ENCODE results near the gene BRD3OS.

BRD3OS gene

DNA sequence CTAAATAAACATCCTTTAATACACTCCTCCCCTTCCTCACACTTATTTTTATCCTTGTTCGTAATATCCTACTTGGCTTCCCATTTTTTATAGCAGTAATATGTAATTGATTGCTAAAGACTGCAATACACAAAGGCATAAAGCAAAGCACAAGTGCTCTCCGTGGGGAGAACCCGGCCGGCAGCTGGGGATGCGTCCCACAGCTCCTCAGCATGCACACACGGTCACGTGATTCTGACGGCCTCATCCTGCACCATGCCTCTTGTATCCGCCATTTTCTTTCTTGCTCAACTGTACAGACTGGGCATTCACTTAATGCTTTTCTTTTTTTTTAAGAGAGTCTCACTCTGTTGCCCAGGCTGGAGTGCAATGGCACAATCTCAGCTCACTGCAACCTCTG is 2.8 kb downstream of the BRD3OS start:
- TF ChIP-seq, protein P1, sequence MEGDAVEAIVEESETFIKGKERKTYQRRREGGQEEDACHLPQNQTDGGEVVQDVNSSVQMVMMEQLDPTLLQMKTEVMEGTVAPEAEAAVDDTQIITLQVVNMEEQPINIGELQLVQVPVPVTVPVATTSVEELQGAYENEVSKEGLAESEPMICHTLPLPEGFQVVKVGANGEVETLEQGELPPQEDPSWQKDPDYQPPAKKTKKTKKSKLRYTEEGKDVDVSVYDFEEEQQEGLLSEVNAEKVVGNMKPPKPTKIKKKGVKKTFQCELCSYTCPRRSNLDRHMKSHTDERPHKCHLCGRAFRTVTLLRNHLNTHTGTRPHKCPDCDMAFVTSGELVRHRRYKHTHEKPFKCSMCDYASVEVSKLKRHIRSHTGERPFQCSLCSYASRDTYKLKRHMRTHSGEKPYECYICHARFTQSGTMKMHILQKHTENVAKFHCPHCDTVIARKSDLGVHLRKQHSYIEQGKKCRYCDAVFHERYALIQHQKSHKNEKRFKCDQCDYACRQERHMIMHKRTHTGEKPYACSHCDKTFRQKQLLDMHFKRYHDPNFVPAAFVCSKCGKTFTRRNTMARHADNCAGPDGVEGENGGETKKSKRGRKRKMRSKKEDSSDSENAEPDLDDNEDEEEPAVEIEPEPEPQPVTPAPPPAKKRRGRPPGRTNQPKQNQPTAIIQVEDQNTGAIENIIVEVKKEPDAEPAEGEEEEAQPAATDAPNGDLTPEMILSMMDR (IDR thresholded peaks at IDR 0.05; ENCODE audit: low read depth, low read length): no peak
- H3K4me3 ChIP-seq (ENCODE audit: low read depth, low read length): no peak overlapping the region

DNA sequence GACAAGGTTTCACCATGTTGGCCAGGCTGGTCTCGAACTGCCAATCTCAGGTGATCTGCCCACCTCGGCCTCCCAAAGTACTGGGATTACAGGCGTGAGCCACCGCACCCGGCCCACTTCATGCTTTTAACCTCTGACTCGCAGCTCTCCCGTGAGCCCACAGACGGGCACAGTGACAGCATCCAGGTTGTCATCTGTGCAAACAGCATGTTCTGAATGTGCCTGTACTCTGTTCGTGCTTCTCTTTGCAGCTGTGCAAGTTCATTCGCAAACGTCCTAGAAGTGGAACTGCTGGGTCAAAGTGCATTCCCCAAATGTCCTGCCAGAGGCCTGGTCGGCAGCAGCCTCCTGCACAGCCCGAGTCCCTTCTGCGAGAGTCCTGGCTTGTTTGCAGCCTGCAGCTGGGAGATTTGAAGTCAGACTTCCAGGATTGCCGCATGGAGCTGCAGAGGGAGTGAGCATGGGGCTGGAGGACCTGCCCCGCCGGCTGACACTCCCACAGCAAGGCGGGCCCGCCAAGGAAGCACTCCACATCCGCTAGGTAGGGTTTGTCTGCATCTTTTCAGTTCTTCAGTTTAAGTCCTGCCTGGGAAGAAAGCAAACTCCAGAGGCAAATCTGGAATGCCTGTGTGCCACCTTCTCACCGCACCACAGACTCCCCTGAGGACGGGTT is 3.4 kb downstream of the BRD3OS start:
- H3K4me3 ChIP-seq (ENCODE audit: low read depth, low read length): no peak overlapping the region
- TF ChIP-seq, protein P1 (IDR thresholded peaks at IDR 0.05; ENCODE audit: low read depth, low read length): no peak

DNA sequence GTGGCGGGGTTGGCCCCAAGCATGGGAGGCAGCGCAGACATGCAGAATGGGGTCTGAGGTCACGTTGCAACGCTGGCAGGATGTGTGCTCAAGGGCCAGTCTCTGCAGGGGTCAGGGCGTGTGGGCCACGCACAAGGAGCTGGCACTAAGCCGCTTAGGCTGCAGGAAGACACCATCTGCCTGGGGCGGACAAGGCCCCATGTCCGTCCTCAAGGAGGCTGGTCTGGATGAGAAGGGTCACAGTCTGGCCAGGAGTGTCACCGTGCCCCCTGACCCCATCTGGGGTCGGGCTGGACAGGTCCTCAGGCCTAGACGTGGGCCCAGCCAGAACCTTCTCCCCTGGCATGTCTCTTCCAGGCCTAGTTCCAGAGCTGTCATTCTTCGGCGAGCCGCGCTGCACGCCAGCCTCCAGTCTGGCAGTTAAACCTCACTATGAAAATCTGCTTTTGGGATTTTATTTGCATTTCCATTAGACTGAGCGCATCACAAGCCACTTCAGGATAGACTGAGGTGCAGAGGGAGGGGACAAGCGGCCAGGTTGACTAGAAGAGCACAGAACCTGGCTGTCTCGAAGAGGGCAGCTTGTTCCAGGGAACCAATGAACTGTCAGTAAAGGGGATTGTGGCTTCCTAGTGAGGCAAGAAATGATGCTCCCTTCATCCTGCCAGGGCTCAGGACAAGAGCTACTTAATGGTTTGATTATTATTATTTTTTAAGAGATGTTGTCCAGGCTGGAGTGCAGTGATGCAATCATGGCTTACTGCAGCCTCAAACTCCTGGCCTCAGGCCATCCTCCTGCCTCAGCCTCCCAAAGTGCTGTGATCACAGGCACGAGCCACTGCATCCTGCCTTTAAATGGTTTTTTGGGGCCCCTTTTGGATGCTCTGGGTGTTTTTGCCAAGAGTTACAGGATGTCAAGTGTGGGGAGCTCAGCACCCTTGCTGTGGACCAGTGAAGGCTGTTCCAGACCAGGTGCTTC is 4.3 kb downstream of the BRD3OS start:
- TF ChIP-seq, protein P1 (IDR thresholded peaks at IDR 0.05; ENCODE audit: low read depth, low read length): no peak
- no peak overlapping the region for H3K4me3 ChIP-seq (ENCODE audit: low read depth, low read length)

DNA sequence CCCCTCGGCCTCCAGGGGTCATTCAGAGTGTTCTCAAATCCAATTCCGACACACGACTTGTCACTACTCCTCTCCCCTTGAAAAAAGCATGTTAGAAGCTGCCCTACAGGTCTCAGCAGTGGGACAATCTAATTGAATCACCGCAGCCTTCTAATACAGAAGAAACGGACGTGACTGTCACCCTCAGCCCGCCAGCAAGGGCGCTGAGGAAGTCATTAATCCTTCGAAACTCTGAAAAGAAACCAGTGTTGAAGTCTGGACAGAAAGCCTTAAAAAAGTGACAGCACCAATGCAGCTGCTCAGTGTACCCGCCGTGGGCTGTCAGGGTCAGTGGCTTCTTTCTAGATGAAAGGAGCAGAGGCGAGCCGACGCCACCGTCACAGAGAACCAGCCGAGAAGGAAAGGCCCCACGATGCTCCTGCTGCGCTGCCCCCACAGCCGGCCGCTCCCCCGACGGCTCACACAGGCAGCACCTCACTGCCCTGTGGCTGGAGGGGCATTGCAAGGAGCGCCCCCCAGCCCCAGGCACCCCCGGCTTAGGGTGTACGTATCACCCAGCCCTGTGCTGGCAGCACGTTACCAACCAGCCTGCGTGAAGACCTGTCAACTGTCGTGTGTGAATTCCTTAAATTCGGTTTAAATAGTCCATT is 5.7 kb downstream of the BRD3OS start:
- no peak overlapping the region for H3K4me3 ChIP-seq (ENCODE audit: low read depth, low read length)
- TF ChIP-seq, protein P1 (IDR thresholded peaks at IDR 0.05; ENCODE audit: low read depth, low read length): no peak

DNA sequence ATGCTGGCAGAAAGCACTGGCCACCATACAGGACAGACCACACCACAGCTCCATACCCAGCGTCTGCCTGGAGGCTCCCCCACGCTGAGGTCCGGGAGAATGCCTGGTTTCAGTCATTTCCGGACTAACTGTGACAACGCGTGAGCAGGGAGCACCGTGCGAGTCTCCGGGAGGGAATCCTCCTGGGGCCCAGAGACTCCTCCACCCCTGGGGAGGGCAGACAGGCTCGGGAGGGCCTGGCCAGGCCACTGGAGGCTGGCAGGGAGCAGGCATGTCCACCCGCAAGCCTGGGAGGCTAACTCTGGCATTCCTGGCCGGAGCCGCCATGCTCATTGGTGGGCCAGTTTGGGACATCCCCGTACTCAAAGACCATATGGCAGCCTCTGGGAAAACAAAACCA is 6.5 kb downstream of the BRD3OS start:
- TF ChIP-seq, protein P1 (IDR thresholded peaks at IDR 0.05; ENCODE audit: low read depth, low read length): no peak
- H3K4me3 ChIP-seq (ENCODE audit: low read depth, low read length): no peak overlapping the region

DNA sequence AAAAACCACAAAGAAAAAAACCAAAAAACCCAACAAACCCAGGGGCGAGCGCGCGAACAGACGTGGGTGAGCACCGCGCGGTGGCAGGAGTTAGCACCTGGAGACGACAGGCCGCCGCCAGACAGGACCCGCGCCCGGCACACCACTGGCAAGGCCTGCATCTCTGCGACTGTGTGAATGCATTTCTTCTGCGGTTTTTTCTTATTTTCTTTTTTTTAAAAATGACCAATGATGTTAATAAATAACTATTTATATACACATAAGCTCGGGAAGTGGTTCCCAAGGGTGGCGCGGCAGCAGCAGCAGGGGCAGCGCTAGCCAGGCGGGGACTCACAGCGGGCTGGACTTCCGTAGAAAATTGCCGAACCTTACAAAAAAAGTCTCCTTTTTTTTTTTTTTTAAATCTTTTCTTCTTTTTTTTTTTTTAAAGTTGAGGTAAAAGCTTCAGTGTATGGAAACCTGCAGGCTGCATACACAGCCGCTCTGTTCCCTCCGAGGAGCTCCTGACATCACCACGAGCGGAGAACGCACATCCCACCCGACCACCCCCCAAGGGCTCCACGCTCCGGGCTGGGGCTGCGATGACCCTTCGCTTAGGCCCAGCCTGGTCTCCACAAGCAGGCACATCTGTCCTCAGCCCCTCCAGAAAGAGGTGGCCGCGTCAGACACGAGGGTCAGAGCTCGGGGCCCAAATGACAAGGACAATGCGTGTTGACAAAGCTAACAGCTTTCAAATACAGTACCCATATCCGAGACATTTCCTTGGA is 7.4 kb downstream of the BRD3OS start:
- no peak overlapping the region for H3K4me3 ChIP-seq (ENCODE audit: low read depth, low read length)
- TF ChIP-seq, protein P1 (IDR thresholded peaks at IDR 0.05; ENCODE audit: low read depth, low read length): no peak
